Lung (tissue), 12 donors: ENCODE results near the gene NLRP5. TPM values are rescaled to one million over a fixed set of nuclear protein-coding genes. Genes with fewer than 3 reads are reported as not detected.
A peak's percentile ranks its signal among the peaks of the same experiment; 100 is the strongest.

Experiments
- ATAC-seq: fragments of 200-7000 bp; cut with Tn5 transposase; one replicate; pipeline ENCODE4 v1.9.1; 2020; ENCODE audit warnings: moderate number of reproducible peaks; ENCODE audit not compliant: insufficient read depth, low FRiP score
- DNase-seq, 3 donors: peaks; one replicate each; pipeline ENCODE4 v3.0.0-alpha.2; 2013 to 2017
- H3K27ac ChIP-seq, 2 donors: one replicate each; pipeline ENCODE4 v1.5.1; 2013; ENCODE audit warnings: mild to moderate bottlenecking in 2 of 2, moderate library complexity in 2 of 2, control low read depth in 1 of 2, inconsistent platforms in 1 of 2, low read depth in 1 of 2, low read length in 1 of 2
- H3K27me3 ChIP-seq, 3 donors: one replicate each; pipeline ENCODE4 v1.5.1; 2013; ENCODE audit warnings: low read length in 2 of 3; ENCODE audit not compliant: control insufficient read depth in 3 of 3, insufficient read depth in 3 of 3
- H3K36me3 ChIP-seq, 4 donors: one replicate each; pipeline ENCODE4 v1.5.1; 2013; ENCODE audit warnings: low read length in 4 of 4, mild to moderate bottlenecking in 1 of 4, moderate library complexity in 1 of 4; ENCODE audit not compliant: control insufficient read depth in 4 of 4, insufficient read depth in 4 of 4
- H3K4me1 ChIP-seq, 5 donors: one replicate each; pipeline ENCODE4 v1.5.1; 2013; ENCODE audit warnings: low read length in 5 of 5, mild to moderate bottlenecking in 2 of 5, moderate library complexity in 1 of 5; ENCODE audit not compliant: control insufficient read depth in 5 of 5, insufficient read depth in 5 of 5
- H3K4me3 ChIP-seq: one replicate; pipeline ENCODE4 v1.5.1; 2013; ENCODE audit warnings: mild to moderate bottlenecking, control low read depth, moderate library complexity
- H3K9ac ChIP-seq, 2 donors: one replicate each; pipeline ENCODE4 v1.5.1; 2013; ENCODE audit warnings: low read length in 2 of 2, control low read depth in 1 of 2; ENCODE audit not compliant: insufficient read depth in 1 of 2
- H3K9me3 ChIP-seq, 4 donors: one replicate each; pipeline ENCODE4 v1.5.1; 2013; ENCODE audit warnings: low read length in 3 of 4, mild to moderate bottlenecking in 1 of 4, moderate library complexity in 1 of 4; ENCODE audit not compliant: control insufficient read depth in 4 of 4, insufficient read depth in 3 of 4
- WGBS, 2 donors: extraction: QIAGEN DNeasy Blood & Tissue Kit; methylation state at CpG; one replicate each; pipeline ENCODE4 v1.1.7; 2013; 5-methylcytosine and 5-hydroxymethylcytosine counted together
- polyA plus RNA-seq, 2 donors: library from polyadenylated mRNA; stranded (reverse); fragments of 200-250 nt; gene quantifications; one replicate each; pipeline ENCODE4 v1.2.1, GENCODE V29; 2013
- total RNA-seq, 2 donors: library from RNA; depleted of rRNA in 1 of 2; stranded (reverse); fragments of >200 nt in 1 of 2; gene quantifications; one replicate each; pipeline ENCODE4 v1.2.1, GENCODE V29; 2014 to 2021
- TF ChIP-seq, protein P1 (sequence below): IDR thresholded peaks from 2 replicates; pipeline ENCODE4 v1.5.1; 2012; ENCODE audit warnings: mild to moderate bottlenecking; ENCODE audit errors: control extremely low read depth, extremely low read depth
- donor health status: control.
- donor health status: control.
- donor health status: Bipolar disorder and iron deficiency.
- donor health status: healthy.
- donor health status: DM: yes; HTN: yes; CAD: no.

Gene NLRP5
- total and polyA plus RNA-seq, 4 donors: not detected

- Histone ChIP-seq H3K27me3 (peaks cover 0 to 3% (median 0%) of the 10 kb centered on the region in 3 donors), H3K4me3 (no peak overlapping the region), H3K36me3 (peaks cover 0 to 8% (median 0%) of the 10 kb centered on the region in 4 donors), H3K9me3 (no peaks in the 10 kb centered on the region), H3K27ac (peak overlapping the region in 1 of 2 donors; percentile 5), H3K9ac (peak overlapping the region in 1 of 2 donors; percentile 37), H3K4me1 (peaks cover 0 to 7% (median 0%) of the 10 kb centered on the region in 5 donors)
- 1 to 3% methylated on average over 35 to 36 of the region's 36 CpGs for WGBS, 2 donors
- TF ChIP-seq, protein P1, sequence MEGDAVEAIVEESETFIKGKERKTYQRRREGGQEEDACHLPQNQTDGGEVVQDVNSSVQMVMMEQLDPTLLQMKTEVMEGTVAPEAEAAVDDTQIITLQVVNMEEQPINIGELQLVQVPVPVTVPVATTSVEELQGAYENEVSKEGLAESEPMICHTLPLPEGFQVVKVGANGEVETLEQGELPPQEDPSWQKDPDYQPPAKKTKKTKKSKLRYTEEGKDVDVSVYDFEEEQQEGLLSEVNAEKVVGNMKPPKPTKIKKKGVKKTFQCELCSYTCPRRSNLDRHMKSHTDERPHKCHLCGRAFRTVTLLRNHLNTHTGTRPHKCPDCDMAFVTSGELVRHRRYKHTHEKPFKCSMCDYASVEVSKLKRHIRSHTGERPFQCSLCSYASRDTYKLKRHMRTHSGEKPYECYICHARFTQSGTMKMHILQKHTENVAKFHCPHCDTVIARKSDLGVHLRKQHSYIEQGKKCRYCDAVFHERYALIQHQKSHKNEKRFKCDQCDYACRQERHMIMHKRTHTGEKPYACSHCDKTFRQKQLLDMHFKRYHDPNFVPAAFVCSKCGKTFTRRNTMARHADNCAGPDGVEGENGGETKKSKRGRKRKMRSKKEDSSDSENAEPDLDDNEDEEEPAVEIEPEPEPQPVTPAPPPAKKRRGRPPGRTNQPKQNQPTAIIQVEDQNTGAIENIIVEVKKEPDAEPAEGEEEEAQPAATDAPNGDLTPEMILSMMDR: no peak
- DNase-seq (peak; percentile 72 to 78 (median 77)), ATAC-seq (peak; percentile 39)
These were observed 94.3 kb downstream of the NLRP5 start for GRCh38 chr19:56080669-56081401.

DNA sequence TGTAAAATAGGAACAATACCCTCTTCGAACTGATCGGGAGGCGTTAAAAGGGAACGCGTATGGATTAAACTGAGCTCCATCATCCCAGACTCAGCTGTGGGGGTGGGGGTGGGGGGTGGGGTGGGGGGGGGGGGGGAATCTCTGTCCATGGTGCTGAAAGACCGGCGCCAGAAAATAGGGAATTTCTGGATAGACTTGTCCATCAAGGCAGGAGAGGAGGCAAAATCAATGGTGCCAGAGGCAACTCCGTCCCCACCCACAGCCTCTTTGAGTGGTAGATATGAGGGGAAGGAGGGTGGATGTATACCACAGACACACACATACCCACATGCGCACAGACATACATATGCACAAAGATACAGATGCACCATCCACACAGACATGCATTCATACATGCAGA lies 97.1 kb downstream of the NLRP5 start:
- Histone ChIP-seq H3K36me3 (peaks cover 0 to 27% (median 1%) of the 10 kb centered on the region in 4 donors), H3K4me3 (no peak overlapping the region), H3K9me3 (no peaks in the 10 kb centered on the region), H3K27ac (no peak overlapping the region), H3K9ac (no peak overlapping the region), H3K27me3 (peaks cover 0 to 3% (median 0%) of the 10 kb centered on the region in 3 donors), H3K4me1 (peaks cover 0 to 7% (median 0%) of the 10 kb centered on the region in 5 donors)
- TF ChIP-seq, protein P1: no peak
- no peak for DNase-seq
- WGBS, 2 donors: 64 to 66% methylated on average over 9 of the region's 9 CpGs
- ATAC-seq: no peak

GRCh38 chr19:56084835-56085536 lies 98.4 kb downstream of the NLRP5 start:
- Histone ChIP-seq H3K27me3 (peaks cover 0 to 3% (median 0%) of the 10 kb centered on the region in 3 donors), H3K4me3 (no peak overlapping the region), H3K36me3 (peaks cover 0 to 31% (median 3%) of the 10 kb centered on the region in 4 donors), H3K9ac (no peak overlapping the region), H3K9me3 (no peaks in the 10 kb centered on the region), H3K4me1 (peaks cover 0 to 7% (median 0%) of the 10 kb centered on the region in 5 donors), H3K27ac (no peak overlapping the region)
- 81 to 83% methylated on average over 18 of the region's 18 CpGs for WGBS, 2 donors
- TF ChIP-seq, protein P1: no peak
- ATAC-seq (no peak), DNase-seq (no peak)
